T-helper 1 cell (primary cell): ENCODE data around the gene SUN1.
"Not testable (repeated sequence)": the region's sequence is repeated elsewhere in the genome, so short reads cannot be mapped to it uniquely, and the experiment has no call there.

ENCODE experiments used
- DNase-seq, 5 donors: peaks; one replicate each; pipeline ENCODE4 v3.0.0-alpha.2; 2012 to 2020
- total RNA-seq, 4 donors: gene quantifications; one replicate each; lab custom pipeline; 2026; lab: John Stamatoyannopoulos, UW

SUN1 gene
- total RNA-seq, result 86.8 to 155 (median 124) reads per million in 4 donors

GRCh38 chr7:832167-832967 lies at the start of gene SUN1:
Gene SUN1 (plus strand): TSS chr7:832476. CDS start chr7:832525, 49 bp downstream.
- DNase-seq, result peak in 4 of 5 donors; percentile 34 to 66 (median 46)

- no peak for DNase-seq
These were observed 49.4 kb upstream of the SUN1 start for GRCh38 chr7:782718-783449.

GRCh38 chr7:783556-784490 lies 48.5 kb upstream of the SUN1 start:
- no peak for DNase-seq

GRCh38 chr7:784971-785370 lies 47.3 kb upstream of the SUN1 start:
- DNase-seq, result no peak

GRCh38 chr7:785416-785815 lies 46.9 kb upstream of the SUN1 start:
- no peak for DNase-seq

GRCh38 chr7:786472-787255 lies 45.6 kb upstream of the SUN1 start:
- DNase-seq, result peak; percentile 38 to 70 (median 50)

GRCh38 chr7:787332-788240 lies 44.7 kb upstream of the SUN1 start:
- no peak for DNase-seq

GRCh38 chr7:791519-791918 lies 40.8 kb upstream of the SUN1 start:
- DNase-seq, result no peak

GRCh38 chr7:794207-794606 lies 38.1 kb upstream of the SUN1 start:
- DNase-seq, result no peak

GRCh38 chr7:794671-795329 lies 37.5 kb upstream of the SUN1 start:
- no peak for DNase-seq

- DNase-seq, result not testable (repeated sequence)
These were observed 35.7 kb upstream of the SUN1 start for GRCh38 chr7:796434-797169.

- DNase-seq, result no peak
These were observed 33.3 kb upstream of the SUN1 start for GRCh38 chr7:798921-799470.

- DNase-seq, result no peak
These were observed 31.6 kb upstream of the SUN1 start for GRCh38 chr7:800692-801091.

GRCh38 chr7:801351-801750 lies 30.9 kb upstream of the SUN1 start:
- not testable (repeated sequence) for DNase-seq

- DNase-seq, result no peak
These were observed 30.3 kb upstream of the SUN1 start for GRCh38 chr7:801940-802381.

- DNase-seq, result no peak
These were observed 29.6 kb upstream of the SUN1 start for GRCh38 chr7:802500-803242.

GRCh38 chr7:803243-803635 lies 29.0 kb upstream of the SUN1 start:
- DNase-seq, result no peak

- DNase-seq, result not testable (repeated sequence)
These were observed 28.5 kb upstream of the SUN1 start for GRCh38 chr7:803796-804195.
